Bronchial epithelial cell (primary cell): ENCODE results near the gene MERTK. TPM values are rescaled to one million over a fixed set of nuclear protein-coding genes. Genes with fewer than 3 reads are reported as not detected.
"Not testable (repeated sequence)": the region's sequence is repeated elsewhere in the genome, so short reads cannot be mapped to it uniquely, and the experiment has no call there.

Source experiments
- DNase-seq: peaks from one replicate; pipeline ENCODE4 v3.0.0-alpha.2; 2010; ENCODE audit warnings: low read depth
- FAIRE-seq: peaks from 2 replicates; lab custom pipeline; 2011; peaks lifted over from hg19 to GRCh38; lab: Jason Lieb, UNC
- H3K27me3 ChIP-seq: 2 replicates; pipeline ENCODE4 v1.5.1; 2011; ENCODE audit warnings: low read length; ENCODE audit not compliant: control insufficient read depth, insufficient read depth
- H3K36me3 ChIP-seq: 2 replicates; pipeline ENCODE4 v1.5.1; 2011; ENCODE audit warnings: low read length; ENCODE audit not compliant: control insufficient read depth, insufficient read depth
- H3K4me3 ChIP-seq: 2 replicates; pipeline ENCODE4 v1.5.1; 2011; ENCODE audit warnings: mild to moderate bottlenecking, low read depth, low read length, control low read depth
- total RNA-seq: library from RNA; depleted of rRNA; stranded (reverse); fragments of >200 nt; gene quantifications from 2 replicates; pipeline ENCODE4 v1.2.1, GENCODE V29; 2014
- TF ChIP-seq, protein P1 (sequence below): IDR thresholded peaks from 2 replicates; pipeline ENCODE4 v1.5.1; 2011; ENCODE audit warnings: mild to moderate bottlenecking, moderate library complexity, low read length, control low read depth, inconsistent platforms; ENCODE audit not compliant: insufficient read depth, severe bottlenecking

MERTK gene
- total RNA-seq, 1 donor from 2014 or later: 3.9 TPM

- DNase-seq (no peak), FAIRE-seq (no peak)
- Histone ChIP-seq H3K4me3 (no peak overlapping the region), H3K36me3 (no peaks in the 10 kb centered on the region), H3K27me3 (no peaks in the 10 kb centered on the region)
- TF ChIP-seq, protein P1, sequence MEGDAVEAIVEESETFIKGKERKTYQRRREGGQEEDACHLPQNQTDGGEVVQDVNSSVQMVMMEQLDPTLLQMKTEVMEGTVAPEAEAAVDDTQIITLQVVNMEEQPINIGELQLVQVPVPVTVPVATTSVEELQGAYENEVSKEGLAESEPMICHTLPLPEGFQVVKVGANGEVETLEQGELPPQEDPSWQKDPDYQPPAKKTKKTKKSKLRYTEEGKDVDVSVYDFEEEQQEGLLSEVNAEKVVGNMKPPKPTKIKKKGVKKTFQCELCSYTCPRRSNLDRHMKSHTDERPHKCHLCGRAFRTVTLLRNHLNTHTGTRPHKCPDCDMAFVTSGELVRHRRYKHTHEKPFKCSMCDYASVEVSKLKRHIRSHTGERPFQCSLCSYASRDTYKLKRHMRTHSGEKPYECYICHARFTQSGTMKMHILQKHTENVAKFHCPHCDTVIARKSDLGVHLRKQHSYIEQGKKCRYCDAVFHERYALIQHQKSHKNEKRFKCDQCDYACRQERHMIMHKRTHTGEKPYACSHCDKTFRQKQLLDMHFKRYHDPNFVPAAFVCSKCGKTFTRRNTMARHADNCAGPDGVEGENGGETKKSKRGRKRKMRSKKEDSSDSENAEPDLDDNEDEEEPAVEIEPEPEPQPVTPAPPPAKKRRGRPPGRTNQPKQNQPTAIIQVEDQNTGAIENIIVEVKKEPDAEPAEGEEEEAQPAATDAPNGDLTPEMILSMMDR: no peak
These were observed 5.1 kb downstream of the MERTK start for GRCh38 chr2:111903516-111903915.

- no peaks in the 10 kb centered on the region for H3K36me3 ChIP-seq
- no peak for DNase-seq
- TF ChIP-seq, protein P1: no peak
- no peak overlapping the region for H3K4me3 ChIP-seq
- no peaks in the 10 kb centered on the region for H3K27me3 ChIP-seq
- no peak for FAIRE-seq
These were observed 5.6 kb downstream of the MERTK start for GRCh38 chr2:111903930-111904439.

GRCh38 chr2:111904726-111905474, 6.5 kb downstream of the MERTK start:
- FAIRE-seq (no peak), DNase-seq (no peak)
- TF ChIP-seq, protein P1: no peak
- Histone ChIP-seq H3K27me3 (no peaks in the 10 kb centered on the region), H3K36me3 (no peaks in the 10 kb centered on the region), H3K4me3 (no peak overlapping the region)

DNA sequence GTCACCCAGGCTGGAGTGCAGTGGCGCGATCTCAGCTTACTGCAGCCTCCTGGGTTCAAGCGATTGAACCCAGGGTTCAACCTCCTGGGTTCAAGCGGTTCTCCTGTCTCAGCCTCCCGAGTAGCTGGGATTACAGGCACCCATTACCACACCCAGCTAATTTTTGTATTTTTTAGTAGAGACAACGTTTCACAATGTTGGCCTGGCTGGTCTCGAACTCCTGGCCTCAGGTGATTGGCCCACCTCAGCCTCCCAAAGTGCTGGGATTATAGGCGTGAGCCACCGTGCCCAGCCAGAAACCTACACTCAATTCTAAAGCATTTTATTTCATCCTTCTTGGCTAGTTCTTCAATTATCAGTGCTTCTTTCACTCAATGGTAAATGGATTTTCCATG, 7.1 kb downstream of the MERTK start:
- DNase-seq, H3K36me3 ChIP-seq, FAIRE-seq, H3K4me3 ChIP-seq, H3K27me3 ChIP-seq: not testable (repeated sequence)

GRCh38 chr2:111905990-111906735, 7.8 kb downstream of the MERTK start:
- H3K27me3 ChIP-seq: no peaks in the 10 kb centered on the region
- no peaks in the 10 kb centered on the region for H3K36me3 ChIP-seq
- H3K4me3 ChIP-seq: no peak overlapping the region
- DNase-seq (peak; percentile 48), FAIRE-seq (no peak)
- TF ChIP-seq, protein P1: no peak

GRCh38 chr2:111908578-111908977, 10.2 kb downstream of the MERTK start:
- H3K36me3 ChIP-seq: no peaks in the 10 kb centered on the region
- DNase-seq (no peak), FAIRE-seq (no peak)
- TF ChIP-seq, protein P1: no peak
- no peak overlapping the region for H3K4me3 ChIP-seq
- no peaks in the 10 kb centered on the region for H3K27me3 ChIP-seq
